Femur (tissue), 1 donor: ENCODE results near the gene WNT3.

Source experiments
- DNase-seq: peaks from one replicate; pipeline ENCODE4 v3.0.0-alpha.2; 2017

The WNT3 gene

DNA sequence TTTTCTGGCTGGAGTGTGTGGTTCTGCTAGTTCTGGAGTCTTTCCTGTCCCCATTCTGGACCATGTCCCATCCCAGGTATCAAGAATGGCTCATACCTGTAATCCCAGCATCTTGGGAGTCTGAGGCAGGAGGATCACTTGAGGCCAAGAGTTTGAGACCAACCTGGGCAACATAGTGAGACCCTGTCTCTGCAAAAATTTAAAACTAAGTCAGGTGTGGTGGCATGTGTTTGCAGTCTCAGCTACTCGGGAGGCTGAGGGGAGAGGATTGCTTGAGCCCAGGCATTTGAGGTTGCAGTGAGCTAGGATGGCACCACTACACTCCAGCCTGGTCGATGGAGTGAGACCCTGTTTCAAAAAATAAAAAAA lies 15.3 kb upstream of the WNT3 start:
- DNase-seq = no peak

DNA sequence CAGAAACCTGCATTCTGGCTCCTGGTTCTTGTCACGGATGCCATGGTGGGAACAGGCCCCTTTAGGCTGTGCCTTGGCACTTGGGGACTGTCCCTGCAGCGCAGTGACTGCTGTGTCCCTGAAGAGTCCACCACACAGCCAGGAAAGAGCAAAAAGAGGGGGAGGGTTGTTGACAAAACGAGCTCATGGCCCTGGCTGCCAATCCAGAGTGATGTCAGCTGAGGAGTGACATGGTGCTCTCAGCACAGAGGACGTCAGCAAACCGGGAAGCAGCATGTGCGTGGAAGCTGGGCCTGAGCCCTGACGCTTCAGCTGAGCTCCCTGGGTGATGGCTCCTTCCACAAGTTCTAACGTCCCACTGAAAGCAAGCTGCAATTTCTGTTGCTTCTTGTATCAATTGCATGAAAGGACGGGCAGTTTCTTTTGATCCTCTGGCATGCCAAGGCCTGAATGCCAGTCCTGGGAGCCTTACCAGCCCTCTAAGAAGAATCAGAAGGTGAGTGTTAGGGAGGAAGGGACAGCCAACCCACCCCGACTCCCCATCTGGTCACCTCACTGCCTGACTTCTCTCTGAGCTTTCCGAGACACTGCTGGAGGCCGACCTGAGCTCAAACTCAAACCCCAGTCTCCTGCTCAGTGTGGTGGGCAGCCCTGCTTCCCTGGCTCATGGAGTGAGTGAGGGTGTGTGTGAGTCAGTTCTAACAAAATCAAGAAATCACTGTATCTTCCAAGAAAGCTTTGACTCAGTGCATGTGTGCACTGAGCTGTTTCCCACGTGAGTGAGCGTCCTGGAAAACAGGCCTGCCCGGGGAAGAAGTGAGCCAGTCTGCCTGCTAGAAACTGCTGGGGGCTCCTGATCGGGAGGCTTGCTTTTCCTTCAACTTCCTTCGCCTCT lies 14.7 kb upstream of the WNT3 start:
- no peak for DNase-seq

DNA sequence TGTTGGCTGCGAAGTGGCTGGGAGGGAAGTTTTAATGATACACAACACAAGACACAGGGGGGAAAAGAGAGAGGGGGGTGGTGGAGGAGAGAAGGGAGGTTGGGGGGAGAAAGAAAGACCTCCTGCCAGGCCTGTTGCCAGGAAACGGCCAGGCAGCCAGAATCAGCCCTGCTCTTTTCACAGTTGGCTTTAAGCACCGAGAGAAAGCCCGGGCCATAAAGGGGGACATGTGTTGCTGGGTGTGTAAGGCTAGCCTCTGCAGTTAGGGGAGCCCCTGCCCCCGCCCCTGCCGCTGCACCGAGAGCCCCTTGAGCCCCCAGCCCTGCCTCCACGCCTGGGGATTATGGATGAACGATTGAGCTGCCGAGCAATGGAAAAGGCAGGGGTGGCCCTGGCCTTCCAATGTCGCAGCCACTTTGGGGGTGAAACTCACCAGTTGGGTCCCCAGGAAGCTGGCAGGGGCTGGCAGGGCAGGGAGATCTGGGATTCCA lies 13.9 kb upstream of the WNT3 start:
- DNase-seq = no peak

DNA sequence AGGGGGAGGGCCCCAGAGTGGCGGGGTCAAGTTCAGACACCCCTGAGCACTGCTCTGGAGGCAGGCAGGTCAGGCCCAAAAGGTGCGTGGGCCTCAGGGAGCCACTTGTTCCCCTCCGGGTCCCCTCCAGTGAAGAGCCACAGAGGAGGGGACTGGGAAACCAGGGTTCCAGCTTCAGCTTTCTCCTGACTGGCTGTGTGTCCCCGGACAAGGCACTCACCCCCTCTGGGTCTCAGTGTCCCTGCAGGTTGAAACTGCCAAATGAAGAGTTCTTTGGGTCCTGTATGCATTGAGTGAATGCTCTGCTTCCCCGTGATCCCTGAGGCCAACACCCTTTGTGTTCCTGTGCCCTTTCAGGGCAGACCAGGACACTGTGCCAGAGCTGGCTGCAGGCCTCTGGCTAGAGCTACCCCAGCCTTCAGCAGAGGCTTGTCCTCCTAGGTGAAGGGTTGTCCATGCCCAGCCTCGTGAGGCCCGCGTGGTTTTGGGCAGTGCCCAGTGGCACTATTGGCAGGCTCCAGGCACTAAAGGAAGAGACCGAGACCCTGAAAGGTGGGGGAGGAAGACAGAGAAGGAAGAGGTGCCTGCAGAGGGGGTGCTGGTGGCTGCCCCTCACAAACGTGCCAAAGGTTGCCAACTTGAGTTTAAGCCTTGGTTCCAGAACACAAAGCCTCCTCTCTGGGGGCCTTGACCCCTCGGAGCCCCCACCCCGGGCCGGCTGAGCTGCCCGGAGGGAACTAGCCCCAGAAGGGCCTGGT lies 13.3 kb upstream of the WNT3 start:
- no peak for DNase-seq

DNA sequence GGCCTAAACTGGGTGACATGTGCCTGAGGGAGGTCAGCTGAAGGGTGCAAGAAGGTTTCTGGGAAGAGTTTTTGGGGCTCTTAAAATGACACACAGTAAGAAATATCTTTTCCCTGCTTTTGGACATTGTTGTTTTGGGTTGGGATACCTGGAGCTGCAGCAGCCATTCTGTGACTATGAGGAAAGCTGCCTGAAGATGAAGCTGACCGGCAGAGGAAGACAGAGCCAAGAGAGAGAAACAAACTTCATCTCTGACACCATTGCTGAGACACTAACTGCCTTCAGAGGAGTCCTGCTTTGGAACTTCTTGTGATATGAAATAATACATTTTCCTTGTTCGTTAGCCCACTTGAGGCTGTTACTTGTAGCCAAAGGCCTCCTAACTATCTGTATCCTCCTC lies 8.8 kb upstream of the WNT3 start:
- no peak for DNase-seq

DNA sequence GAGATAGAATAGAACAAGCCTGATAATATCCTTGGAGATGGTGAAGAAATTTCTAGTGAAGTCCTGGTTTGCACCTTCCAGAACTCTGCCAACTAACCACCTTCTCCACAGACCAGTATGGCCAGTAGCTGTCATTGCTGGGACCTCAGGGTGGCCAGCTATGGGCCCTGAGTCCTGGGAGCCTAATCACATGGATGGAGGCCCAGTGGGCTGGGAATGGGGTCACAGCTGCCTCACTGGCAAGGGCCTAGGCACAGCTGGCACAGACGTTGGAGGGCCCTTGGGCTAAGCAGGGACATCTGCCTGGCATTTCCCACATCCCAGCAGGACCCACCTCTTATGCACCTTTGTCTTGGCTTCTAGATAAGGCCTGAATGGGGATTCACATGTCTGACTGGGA lies 7.6 kb upstream of the WNT3 start:
- no peak for DNase-seq

DNA sequence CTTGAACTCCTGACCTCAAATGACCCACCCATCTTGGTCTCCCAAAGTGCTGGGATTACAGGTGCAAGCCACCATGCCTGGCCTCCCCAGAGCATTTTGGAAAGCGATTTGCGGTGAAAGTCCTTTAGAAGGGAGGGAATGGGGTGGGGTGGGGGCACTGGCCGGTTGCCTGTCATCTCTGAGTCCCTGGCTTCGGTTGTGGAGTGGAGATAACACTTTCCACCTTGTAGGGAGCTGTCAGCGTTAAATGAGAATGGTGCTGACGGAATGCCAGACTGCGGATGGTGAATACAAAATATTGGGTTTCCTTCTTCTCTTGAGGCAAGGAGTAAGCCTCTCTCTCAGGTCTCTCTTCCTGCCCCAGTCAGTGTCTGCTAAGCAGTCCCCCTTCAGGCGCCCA lies 5.2 kb upstream of the WNT3 start:
- DNase-seq = no peak

DNA sequence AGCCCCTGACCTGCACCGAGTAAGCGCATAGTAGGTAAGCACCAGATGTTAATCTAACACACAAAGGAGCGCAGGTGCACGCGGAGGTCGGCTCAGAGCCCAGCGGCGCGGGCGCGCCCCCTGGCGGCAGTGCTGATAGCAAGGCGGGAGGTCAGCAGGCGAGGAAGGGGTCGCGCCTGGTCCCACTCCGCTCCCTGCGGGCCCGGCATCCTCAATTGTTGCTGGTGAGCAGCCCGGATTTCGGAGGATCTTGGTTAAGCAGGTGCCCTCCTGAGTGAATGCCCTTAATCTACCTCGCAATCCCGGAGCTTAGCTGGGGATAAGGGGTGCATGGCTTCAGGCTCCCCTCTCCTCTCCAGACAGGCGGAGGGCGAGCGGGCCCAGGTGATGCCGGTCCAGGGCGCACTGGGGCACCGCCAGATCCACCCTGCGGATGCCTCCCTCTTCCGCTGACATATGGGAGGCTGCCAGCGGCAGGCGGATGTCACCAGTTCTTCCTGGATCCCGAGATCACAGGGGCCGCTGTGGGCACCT lies 4.0 kb upstream of the WNT3 start:
- no peak for DNase-seq

DNA sequence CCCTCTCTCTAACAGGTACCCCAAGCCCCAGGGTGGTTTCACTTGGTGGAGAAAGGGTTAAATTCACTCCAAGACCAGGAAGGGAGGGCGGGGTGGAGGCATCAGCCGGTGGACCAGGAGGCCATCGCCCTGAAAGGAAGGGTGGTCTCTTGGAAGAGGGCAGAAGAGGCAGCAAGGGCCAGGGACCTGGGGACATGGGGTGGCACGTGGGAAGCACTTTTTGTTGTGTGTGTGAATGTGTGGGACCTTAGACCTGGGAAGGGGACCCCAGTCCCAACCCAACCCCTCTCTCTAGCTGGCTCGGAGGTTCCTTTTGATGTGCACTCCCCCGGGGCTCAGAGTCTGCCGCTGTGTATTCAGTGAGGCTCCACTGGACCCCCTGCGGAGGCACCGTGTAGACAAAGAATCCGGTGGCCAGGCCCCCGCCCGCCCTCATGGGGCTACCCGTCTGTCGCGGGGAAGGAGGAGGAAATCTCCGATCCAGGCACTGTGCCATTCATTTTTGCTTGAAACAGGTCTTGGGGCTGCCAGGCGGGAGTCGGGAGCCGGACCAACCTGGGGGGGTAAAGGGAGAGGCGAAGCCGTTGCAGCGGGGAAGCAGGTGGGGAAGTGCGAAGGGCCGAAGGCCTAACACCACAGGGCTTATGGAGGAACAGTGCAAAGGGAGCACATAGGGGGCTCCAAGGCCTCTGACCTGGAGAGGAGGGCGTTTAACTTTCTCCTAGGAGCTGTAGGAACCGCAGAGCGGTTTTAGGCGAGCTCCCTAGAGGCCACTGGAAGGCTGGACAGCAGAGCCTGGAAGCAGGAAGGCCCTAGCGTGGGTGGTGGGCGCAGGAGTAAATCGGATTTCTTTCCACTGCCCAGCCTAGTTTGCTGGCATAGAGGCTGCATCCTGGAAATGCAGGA lies 3.2 kb upstream of the WNT3 start:
- no peak for DNase-seq

DNA sequence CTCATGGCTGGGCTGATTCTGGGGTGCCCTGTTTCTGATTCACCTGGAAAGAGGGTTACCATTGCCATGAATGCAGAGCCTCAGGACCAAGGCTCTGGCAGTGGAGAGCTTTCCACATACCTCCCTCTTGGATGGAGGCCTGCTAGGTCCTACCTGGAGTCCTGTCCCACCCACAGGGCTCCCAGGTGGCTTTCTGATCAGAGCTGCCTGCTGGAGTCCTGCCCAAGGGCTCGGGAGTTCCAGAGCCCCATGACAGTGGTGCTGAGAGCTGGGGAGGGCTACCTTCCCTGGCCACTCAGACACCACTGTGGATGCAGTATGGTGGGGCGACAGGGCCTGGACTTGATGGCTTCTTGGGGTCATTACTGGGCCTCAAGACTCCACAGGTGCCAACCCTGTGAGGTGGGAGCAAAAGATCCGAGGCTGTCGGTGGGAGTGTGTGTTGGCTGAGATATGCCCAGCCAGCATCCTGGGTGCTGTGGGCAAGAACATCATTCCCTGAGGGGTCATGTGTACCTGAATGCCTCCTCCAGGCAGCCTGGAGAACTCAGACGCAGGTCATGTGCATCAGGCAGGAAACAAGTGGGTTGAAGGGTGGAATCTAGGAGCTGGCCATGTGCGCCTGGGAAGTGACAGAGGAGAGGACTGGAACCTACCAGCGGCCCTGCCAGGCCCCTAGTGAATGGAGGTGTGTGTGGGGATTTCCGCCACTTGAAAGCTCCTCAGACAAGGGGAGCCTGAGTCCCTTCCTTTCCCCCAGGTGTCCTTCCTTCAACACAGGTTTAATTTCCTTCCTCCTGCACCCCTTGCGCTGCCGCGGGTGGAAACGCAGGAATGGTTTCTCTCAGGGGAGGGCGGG lies 2.3 kb upstream of the WNT3 start:
- no peak for DNase-seq

DNA sequence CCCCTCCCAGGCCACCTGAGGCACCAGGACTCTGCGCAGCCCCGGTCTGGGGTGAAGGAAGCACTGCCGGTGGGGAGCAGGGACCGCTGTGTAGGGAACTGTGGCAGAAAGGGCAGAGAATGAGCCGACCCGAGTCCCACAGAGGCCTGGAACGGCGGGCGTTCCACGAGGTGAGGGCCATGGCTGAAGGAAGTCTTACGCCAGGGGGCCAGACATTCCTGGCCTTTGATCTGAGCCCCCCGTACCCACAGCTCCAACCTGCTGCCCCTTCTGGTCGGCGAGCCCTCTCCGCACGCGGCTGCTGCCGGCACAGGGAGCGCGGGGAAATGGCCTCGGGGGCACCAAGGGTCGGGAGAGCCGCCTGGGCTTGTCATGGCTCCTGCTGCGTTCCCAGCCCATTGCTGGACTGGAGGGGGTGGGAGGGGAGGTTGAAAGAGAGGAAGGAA lies 1.4 kb upstream of the WNT3 start:
- DNase-seq = no peak

DNA sequence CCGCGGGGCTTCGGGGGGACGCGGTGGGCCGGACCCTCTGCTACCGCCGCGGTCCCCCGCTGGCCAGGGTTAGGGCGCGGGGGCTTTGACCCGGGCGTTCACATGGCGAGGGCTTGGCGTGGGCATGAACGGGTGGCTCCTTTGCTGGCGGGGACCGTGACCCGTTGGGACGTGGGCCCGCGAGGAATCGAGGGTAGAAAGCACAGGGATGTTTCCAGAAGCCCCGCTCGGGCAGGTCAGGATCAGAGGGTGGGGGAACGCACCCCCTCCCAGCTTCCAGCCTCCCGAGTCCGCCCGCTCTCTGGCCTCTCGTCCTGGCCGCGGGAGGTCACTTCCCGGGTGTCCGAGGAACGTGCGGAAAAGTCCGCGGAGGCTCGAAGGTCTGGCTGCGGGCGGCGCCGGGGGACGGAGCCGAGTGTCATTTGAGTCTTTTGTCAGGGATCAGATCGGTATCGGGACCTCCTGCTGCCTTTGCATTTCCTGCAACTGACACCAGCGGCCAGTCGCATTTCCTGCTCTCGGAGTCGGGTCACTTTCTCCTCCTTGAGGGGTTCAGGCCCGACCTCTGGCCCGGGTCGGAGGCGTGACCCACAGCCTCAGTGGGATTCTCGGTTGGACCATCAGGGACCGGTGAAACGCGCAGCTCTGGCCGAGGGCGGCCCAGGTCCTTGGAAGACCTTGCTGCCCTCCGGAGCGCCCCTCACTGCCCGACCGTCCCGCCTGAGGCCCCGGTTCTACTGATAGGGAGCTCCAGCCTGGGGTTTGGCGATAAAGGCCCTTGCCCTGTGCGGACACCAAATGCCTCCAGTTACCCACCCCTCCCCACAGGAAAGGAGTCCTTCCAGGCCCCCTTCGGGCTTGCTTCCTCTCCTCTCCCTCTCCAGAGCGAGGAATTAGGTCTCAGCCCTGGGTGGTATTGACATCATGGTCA lies 702 bp upstream of the WNT3 start:
- DNase-seq = no peak

DNA sequence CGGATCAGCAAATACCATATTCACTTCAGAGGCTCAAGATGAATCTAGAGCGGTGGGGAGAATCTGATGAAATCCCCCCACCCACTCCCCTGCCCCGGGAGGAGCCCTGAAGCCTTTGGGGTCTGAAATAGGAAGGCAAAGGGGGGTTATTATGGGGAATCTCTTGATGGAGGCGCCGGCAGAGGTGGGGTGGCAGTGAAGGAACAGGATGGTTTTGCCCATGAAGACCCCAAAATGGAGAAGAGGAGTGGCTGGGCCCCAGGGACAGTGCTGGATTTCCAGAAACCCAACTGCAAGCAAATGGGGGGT lies 637 bp downstream of the WNT3 start:
- DNase-seq = no peak

DNA sequence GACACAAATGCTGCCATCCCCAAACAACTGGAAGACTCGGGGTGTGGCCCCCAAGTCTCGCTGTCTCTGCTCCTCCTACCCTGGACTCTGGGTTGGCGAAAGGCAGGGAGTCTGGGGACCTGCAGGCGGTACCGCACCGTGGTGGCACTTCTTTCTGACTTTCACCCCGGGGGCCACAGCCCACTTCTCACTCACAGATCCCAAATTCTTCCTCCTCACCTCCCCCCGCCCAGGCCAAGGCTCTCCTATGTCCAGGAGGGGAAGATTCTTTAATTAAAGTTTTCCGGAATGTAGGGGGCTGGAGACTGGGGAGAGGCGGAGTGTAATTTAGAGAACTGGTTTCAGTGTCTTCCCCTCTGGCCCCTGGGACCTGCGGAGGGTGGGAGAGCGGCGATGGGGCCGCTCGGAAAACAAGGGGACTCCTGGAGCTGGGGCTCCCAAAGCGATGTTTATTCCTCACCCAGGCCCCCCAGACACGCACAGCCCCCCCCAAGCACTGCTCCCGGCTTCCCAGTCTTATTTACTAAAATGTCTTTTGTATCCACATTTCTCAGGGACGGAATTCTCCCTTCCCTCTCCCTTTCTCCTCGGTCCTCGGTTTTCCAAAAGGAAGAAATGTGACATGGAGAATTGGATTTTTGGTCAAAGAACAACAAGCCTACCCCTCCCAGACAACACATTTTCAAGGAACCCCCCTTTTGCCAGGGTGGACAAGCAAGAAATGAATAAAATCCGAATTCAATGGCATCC lies 1.2 kb downstream of the WNT3 start:
- no peak for DNase-seq

DNA sequence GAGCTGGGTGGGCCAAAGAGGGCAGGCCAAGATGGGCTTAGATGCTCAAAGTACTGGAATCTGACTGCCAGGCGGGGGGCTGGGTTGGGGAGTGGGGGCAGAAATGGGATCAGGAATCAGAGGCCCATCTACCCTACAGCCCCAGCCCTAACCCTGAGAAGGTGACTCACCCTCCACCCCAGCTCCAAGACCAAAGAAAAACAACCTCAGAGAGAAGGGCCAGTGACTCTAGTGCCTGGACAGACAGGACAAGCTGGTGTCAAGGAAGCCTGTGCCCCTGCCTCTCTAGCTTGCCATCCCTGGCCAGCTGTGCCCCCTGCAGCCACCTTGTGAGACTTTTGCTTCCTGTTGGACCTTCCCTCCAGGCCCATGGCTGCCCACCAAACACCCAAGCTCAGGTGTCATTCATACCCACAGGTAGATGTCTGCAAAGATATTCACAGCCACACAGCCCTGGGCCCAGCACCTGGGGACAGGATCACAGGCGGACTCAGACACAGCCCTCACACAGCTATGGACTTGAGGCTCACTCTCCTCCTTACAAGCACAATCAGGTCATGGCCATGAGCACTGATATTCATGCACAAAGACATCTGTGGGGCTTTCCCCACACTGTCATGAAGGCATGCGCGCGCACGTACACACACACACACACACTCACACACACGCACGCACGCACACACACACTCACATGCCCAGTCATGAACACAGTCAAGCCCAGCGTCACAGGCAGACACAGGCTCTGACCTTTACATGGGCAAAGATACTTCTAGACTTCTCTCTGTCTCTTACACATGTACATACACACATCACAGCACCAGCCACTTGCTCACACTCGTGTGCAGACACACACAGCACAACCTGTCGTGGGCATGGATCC lies 2.8 kb downstream of the WNT3 start:
- no peak for DNase-seq

DNA sequence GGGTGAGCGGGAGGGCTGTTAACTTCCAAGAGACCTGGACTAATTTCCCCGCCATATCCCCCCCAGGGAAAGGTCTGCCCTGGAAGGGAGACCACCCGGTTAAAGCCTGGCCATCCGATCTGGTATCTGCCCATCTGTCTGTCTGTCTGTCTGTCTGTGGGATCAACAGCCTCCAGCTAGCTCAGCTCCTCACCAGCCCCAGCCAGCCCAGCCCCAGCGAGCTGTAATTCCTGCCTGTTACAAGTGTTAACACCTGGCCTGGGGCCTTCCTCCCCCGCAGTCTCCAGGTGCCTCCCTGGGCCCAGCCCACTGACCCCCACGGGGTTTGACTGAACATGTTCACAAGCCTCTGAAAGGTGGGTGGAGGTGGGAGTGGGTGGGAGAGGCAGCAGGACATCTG lies 4.0 kb downstream of the WNT3 start:
- no peak for DNase-seq

DNA sequence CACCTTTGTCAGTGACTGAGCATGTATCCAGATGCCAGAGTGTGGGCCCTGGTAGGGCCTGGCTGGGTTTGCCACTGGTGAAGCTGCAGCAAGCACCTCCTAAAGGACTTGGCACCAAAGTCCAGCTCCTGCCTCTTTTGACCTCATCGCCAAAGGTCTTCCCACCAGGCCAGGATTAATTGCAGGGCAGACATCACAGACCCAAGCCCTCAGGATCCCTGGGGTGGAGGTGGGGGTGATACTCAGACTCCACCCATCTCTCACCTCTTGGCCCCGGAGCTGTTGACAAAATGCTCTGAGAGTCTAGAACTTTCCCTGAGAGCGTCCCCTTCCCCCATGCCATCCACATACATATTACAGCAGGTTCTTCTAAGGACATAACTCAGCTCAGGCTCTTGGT lies 4.6 kb downstream of the WNT3 start:
- DNase-seq = no peak

DNA sequence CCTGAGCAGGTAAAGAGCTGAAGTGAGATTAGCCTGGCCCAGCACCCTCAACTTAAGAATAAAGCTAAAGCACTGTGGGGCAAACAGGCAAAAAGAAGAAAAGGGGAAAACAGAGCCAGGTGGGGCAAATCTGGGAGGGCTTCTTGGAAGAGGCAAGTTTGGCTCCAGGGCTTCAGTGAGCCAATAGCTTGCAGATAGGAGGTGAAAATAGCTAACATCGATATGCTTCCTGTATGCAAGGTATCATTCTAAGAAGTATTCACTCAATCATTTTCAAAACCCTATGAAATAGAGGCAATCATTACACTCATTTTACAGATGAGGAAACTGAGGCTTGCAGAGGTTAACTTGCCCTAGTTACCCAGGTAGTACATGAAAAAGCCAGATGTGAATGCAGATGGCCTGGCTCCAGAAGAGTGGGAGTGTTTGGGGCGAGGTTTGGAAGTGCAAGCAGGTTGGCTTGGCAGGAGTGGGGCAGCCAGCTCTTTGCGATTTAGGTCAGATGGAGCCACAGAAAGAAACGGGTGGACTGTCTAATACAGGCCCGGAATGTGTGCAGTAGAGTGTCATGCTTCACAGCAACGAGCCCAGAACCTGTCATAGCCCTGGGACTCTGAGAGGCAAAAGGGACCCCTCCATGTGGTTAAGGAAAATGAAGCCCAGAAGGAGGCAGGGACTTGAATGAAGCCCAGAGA lies 5.7 kb downstream of the WNT3 start:
- no peak for DNase-seq
